Mesendoderm (in vitro differentiated cells): ENCODE measurements around the gene GOLGA3. TPM values are rescaled to one million over a fixed set of nuclear protein-coding genes. Genes with fewer than 3 reads are reported as not detected.
A peak's percentile ranks its signal among the peaks of the same experiment; 100 is the strongest.
"Not testable (repeated sequence)": the region's sequence is repeated elsewhere in the genome, so short reads cannot be mapped to it uniquely, and the experiment has no call there.

Source experiments
- DNase-seq: peaks from one replicate; pipeline ENCODE4 v3.0.0; 2013
- H2AK5ac ChIP-seq: 2 replicates; pipeline ENCODE4 v1.6.1; 2013; ENCODE audit warnings: low read length, inconsistent platforms
- H2BK120ac ChIP-seq: 2 replicates; pipeline ENCODE4 v1.6.1; 2013; ENCODE audit warnings: low read depth, mild to moderate bottlenecking, low read length, moderate library complexity, mixed read lengths
- H2BK15ac ChIP-seq: replicated peaks from 2 replicates; pipeline ENCODE4 v1.6.1; 2013; ENCODE audit warnings: low read depth, mild to moderate bottlenecking, moderate library complexity
- H2BK5ac ChIP-seq: 2 replicates; pipeline ENCODE4 v1.6.1; 2013; ENCODE audit warnings: low read length, inconsistent platforms
- H3K18ac ChIP-seq: 2 replicates; pipeline ENCODE4 v1.6.1; 2013; ENCODE audit warnings: mild to moderate bottlenecking, low read length, mixed read lengths
- H3K23ac ChIP-seq: one replicate; pipeline ENCODE4 v1.6.1; 2013; ENCODE audit warnings: low read length
- H3K27ac ChIP-seq: 2 replicates; pipeline ENCODE4 v1.5.1; 2013; ENCODE audit warnings: low read depth, mild to moderate bottlenecking, inconsistent platforms, low read length, moderate library complexity
- H3K27me3 ChIP-seq: 2 replicates; pipeline ENCODE4 v1.6.1; 2013; ENCODE audit warnings: low read length, control low read depth, mild to moderate bottlenecking, inconsistent platforms; ENCODE audit not compliant: insufficient read depth, poor library complexity
- H3K36me3 ChIP-seq: 2 replicates; pipeline ENCODE4 v1.6.1; 2013; ENCODE audit warnings: low read length, inconsistent platforms; ENCODE audit not compliant: control insufficient read depth, insufficient read depth
- H3K4ac ChIP-seq: one replicate; pipeline ENCODE4 v1.6.1; 2013; ENCODE audit warnings: low read depth, mild to moderate bottlenecking, low read length, moderate library complexity
- H3K4me1 ChIP-seq: 2 replicates; pipeline ENCODE4 v1.6.1; 2013; ENCODE audit warnings: low read depth, low read length, inconsistent platforms; ENCODE audit not compliant: control insufficient read depth
- H3K4me2 ChIP-seq: 2 replicates; pipeline ENCODE4 v1.6.1; 2013; ENCODE audit warnings: low read length
- H3K4me3 ChIP-seq: 2 replicates; pipeline ENCODE4 v1.5.1; 2013; ENCODE audit warnings: mild to moderate bottlenecking, low read length
- H3K56ac ChIP-seq: one replicate; pipeline ENCODE4 v1.6.1; 2013; ENCODE audit warnings: low read length
- H3K79me1 ChIP-seq: 2 replicates; pipeline ENCODE4 v1.6.1; 2013; ENCODE audit warnings: low read length, inconsistent platforms
- H3K79me2 ChIP-seq: 2 replicates; pipeline ENCODE4 v1.6.1; 2013; ENCODE audit warnings: mild to moderate bottlenecking, low read length; ENCODE audit not compliant: control insufficient read depth, insufficient read depth
- H3K9ac ChIP-seq: 2 replicates; pipeline ENCODE4 v1.6.1; 2013; ENCODE audit warnings: low read length, inconsistent platforms
- H4K5ac ChIP-seq: one replicate; pipeline ENCODE4 v1.6.1; 2013; ENCODE audit warnings: low read length
- H4K8ac ChIP-seq: one replicate; pipeline ENCODE4 v1.6.1; 2013; ENCODE audit warnings: low read depth, mild to moderate bottlenecking, control low read depth, low read length, moderate library complexity
- WGBS: extraction: QIAGEN DNeasy Blood & Tissue Kit; methylation state at CpG from one replicate; pipeline ENCODE4 v1.1.7; 2013; ENCODE audit warnings: low lambda C conversion rate, missing lambda C conversion rate; ENCODE audit not compliant: insufficient coverage; ENCODE audit errors: extremely low coverage; 5-methylcytosine and 5-hydroxymethylcytosine counted together
- polyA plus RNA-seq, 2 experiments: library from polyadenylated mRNA; stranded (reverse); fragments of 200-250 nt; gene quantifications; one replicate each; pipeline ENCODE4 v1.2.3, GENCODE V29; 2013

The GOLGA3 gene
- polyA plus RNA-seq (2013, experiment 1 of 2), result 10.4 TPM
- polyA plus RNA-seq (2013, experiment 2 of 2), result 9.6 TPM

GRCh38 chr12:132828706-132829534, at the start of gene GOLGA3:
GOLGA3 (minus strand) TSS chr12:132828869; CDS start chr12:132822128, 6,741 bp downstream.
- H3K79me2 ChIP-seq, result peaks cover 29% of the 10 kb centered on the region
- H4K8ac ChIP-seq, result peak within 1 kb of the TSS; percentile 60
- peak within 1 kb of the TSS; percentile 42 for H3K18ac ChIP-seq
- H3K4ac ChIP-seq, result peak within 1 kb of the TSS; percentile 76
- H2BK5ac ChIP-seq, result peak within 1 kb of the TSS; percentile 88
- no peak within 1 kb of the TSS for H4K5ac ChIP-seq
- no CpG with 5 or more reads among the region's 78 CpGs for WGBS
- H3K4me2 ChIP-seq, result peak within 1 kb of the TSS; percentile 95
- H3K9ac ChIP-seq, result peak within 1 kb of the TSS; percentile 96
- peak within 1 kb of the TSS; percentile 65 for H2AK5ac ChIP-seq
- H3K23ac ChIP-seq, result no peak within 1 kb of the TSS
- peaks cover 6% of the 10 kb centered on the region for H3K36me3 ChIP-seq
- peaks cover 15% of the 10 kb centered on the region for H3K79me1 ChIP-seq
- H3K56ac ChIP-seq, result peak within 1 kb of the TSS; percentile 99
- peak; percentile 96 for DNase-seq
- H3K27ac ChIP-seq, result peak within 1 kb of the TSS; percentile 95
- H2BK120ac ChIP-seq, result no peak within 1 kb of the TSS
- no peak within 1 kb of the TSS for H2BK15ac ChIP-seq
- peak within 1 kb of the TSS; percentile 97 for H3K4me3 ChIP-seq
- H3K27me3 ChIP-seq, result no peaks in the 10 kb centered on the region
- H3K4me1 ChIP-seq, result no peaks in the 10 kb centered on the region

GRCh38 chr12:132874620-132875019, 46.0 kb upstream of the GOLGA3 start:
- H3K18ac ChIP-seq, H3K4me1 ChIP-seq, H3K9ac ChIP-seq, H3K36me3 ChIP-seq, H3K4me3 ChIP-seq, H3K23ac ChIP-seq, H3K27ac ChIP-seq, H2BK120ac ChIP-seq, H3K4me2 ChIP-seq, H3K27me3 ChIP-seq, H2BK15ac ChIP-seq, H4K8ac ChIP-seq, H3K56ac ChIP-seq, DNase-seq, H2AK5ac ChIP-seq, H4K5ac ChIP-seq, H3K4ac ChIP-seq, H2BK5ac ChIP-seq, H3K79me2 ChIP-seq, H3K79me1 ChIP-seq: not testable (repeated sequence)
- no CpG with 5 or more reads among the region's 21 CpGs for WGBS

GRCh38 chr12:132874175-132874574, 45.5 kb upstream of the GOLGA3 start:
- WGBS, result no CpG with 5 or more reads among the region's 11 CpGs
- DNase-seq, result no peak
- no peak overlapping the region for H3K4me3 ChIP-seq
- H3K27me3 ChIP-seq, result no peaks in the 10 kb centered on the region
- H2AK5ac ChIP-seq, result no peak overlapping the region
- H3K79me2 ChIP-seq, result no peaks in the 10 kb centered on the region
- no peaks in the 10 kb centered on the region for H3K79me1 ChIP-seq
- no peak overlapping the region for H2BK5ac ChIP-seq
- no peak overlapping the region for H2BK15ac ChIP-seq
- H2BK120ac ChIP-seq, result no peak overlapping the region
- no peak overlapping the region for H3K23ac ChIP-seq
- no peak overlapping the region for H4K8ac ChIP-seq
- H3K56ac ChIP-seq, result no peak overlapping the region
- H3K4me2 ChIP-seq, result no peak overlapping the region
- H3K18ac ChIP-seq, result no peak overlapping the region
- no peak overlapping the region for H4K5ac ChIP-seq
- H3K27ac ChIP-seq, result no peak overlapping the region
- H3K9ac ChIP-seq, result no peak overlapping the region
- H3K4ac ChIP-seq, result no peak overlapping the region
- H3K4me1 ChIP-seq, result no peaks in the 10 kb centered on the region
- peaks cover 12% of the 10 kb centered on the region for H3K36me3 ChIP-seq

DNA sequence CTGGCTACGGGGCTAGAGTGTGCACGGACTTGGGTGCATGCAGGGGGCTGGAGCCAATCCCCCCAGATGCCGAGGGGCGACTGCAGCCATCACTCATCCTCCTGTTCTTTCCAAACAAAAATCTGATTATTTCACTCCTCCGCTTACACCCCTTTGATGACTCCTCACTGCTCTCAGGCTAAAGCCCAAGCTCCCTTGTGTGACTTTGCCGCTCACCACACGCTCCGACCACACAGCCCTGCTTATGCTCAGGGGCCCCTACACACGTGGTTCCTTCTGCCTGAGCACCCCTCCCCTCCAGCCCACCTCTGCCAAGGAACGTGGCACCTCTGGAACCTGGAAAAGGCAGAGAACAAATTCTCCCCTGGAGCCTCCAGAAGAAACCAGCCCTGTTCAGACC, 45.1 kb upstream of the GOLGA3 start:
- Histone ChIP-seq H3K9ac (no peak overlapping the region), H3K4me2 (no peak overlapping the region), H2BK120ac (no peak overlapping the region), H3K56ac (no peak overlapping the region), H4K8ac (no peak overlapping the region), H3K27me3 (no peaks in the 10 kb centered on the region), H3K4ac (no peak overlapping the region), H3K18ac (no peak overlapping the region), H3K23ac (no peak overlapping the region), H3K4me1 (no peaks in the 10 kb centered on the region), H3K27ac (no peak overlapping the region), H2BK15ac (no peak overlapping the region), H4K5ac (no peak overlapping the region), H3K79me1 (no peaks in the 10 kb centered on the region), H3K79me2 (no peaks in the 10 kb centered on the region), H2BK5ac (no peak overlapping the region), H2AK5ac (no peak overlapping the region), H3K4me3 (no peak overlapping the region), H3K36me3 (peaks cover 12% of the 10 kb centered on the region)
- DNase-seq, result no peak
- no CpG with 5 or more reads among the region's 10 CpGs for WGBS

- WGBS, result no CpG with 5 or more reads among the region's 12 CpGs
- no peak overlapping the region for H3K18ac ChIP-seq
- H2BK15ac ChIP-seq, result no peak overlapping the region
- H3K4me3 ChIP-seq, result no peak overlapping the region
- H2BK120ac ChIP-seq, result no peak overlapping the region
- no peak overlapping the region for H4K5ac ChIP-seq
- no peak overlapping the region for H4K8ac ChIP-seq
- no peaks in the 10 kb centered on the region for H3K79me1 ChIP-seq
- H3K9ac ChIP-seq, result no peak overlapping the region
- no peak overlapping the region for H2AK5ac ChIP-seq
- H3K4ac ChIP-seq, result no peak overlapping the region
- no peaks in the 10 kb centered on the region for H3K79me2 ChIP-seq
- no peak overlapping the region for H3K4me2 ChIP-seq
- DNase-seq, result peak; percentile 22
- no peak overlapping the region for H3K56ac ChIP-seq
- H3K27me3 ChIP-seq, result no peaks in the 10 kb centered on the region
- H3K36me3 ChIP-seq, result peaks cover 12% of the 10 kb centered on the region
- H3K23ac ChIP-seq, result no peak overlapping the region
- no peak overlapping the region for H3K27ac ChIP-seq
- no peak overlapping the region for H2BK5ac ChIP-seq
- no peaks in the 10 kb centered on the region for H3K4me1 ChIP-seq
These were observed 44.3 kb upstream of the GOLGA3 start for GRCh38 chr12:132872975-132873421.
